GM12865 (cell line): ENCODE measurements around the gene EFHC1.

Experiments used
- DNase-seq: peaks from one replicate; pipeline ENCODE4 v3.0.0; 2010; ENCODE audit warnings: low read depth
- H3K4me3 ChIP-seq: 2 replicates; pipeline ENCODE4 v1.5.1; 2011; ENCODE audit warnings: mild to moderate bottlenecking, low read depth, low read length, control low read depth
- CTCF ChIP-seq: IDR thresholded peaks from 2 replicates; pipeline ENCODE4 v1.5.1; 2011; ENCODE audit warnings: low read length, control low read depth, low read depth, inconsistent platforms; ENCODE audit not compliant: insufficient read depth; ENCODE audit errors: missing control alignments

EFHC1 gene

DNA sequence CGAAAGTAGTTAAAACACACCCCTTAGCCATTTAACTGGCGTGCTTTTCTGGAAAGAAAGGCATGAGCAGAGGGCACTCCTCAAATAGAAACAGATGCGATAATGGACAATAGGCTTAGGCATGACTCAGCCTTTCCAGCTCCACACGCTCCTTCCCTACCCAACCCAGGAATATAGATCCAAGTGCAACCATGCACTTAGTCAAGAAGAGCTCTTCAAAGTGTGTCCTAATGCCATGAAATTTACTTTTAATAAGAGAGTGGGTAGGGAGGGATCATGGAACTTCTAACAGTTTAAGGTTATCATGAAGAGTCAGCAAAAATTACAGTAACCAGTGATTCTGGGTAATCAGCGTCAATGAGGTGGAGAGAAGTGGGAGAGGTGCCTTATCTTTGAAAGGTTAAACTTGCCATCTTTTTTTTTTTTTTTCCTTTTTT lies 2.4 kb upstream of the EFHC1 start:
- no peak for DNase-seq
- no peak overlapping the region for H3K4me3 ChIP-seq
- TF ChIP-seq CTCF: no peak

- DNase-seq: no peak
- no peak for TF ChIP-seq CTCF
- no peak overlapping the region for H3K4me3 ChIP-seq
Observed at GRCh38 chr6:52418606-52419005, 1.5 kb upstream of the EFHC1 start.

DNA sequence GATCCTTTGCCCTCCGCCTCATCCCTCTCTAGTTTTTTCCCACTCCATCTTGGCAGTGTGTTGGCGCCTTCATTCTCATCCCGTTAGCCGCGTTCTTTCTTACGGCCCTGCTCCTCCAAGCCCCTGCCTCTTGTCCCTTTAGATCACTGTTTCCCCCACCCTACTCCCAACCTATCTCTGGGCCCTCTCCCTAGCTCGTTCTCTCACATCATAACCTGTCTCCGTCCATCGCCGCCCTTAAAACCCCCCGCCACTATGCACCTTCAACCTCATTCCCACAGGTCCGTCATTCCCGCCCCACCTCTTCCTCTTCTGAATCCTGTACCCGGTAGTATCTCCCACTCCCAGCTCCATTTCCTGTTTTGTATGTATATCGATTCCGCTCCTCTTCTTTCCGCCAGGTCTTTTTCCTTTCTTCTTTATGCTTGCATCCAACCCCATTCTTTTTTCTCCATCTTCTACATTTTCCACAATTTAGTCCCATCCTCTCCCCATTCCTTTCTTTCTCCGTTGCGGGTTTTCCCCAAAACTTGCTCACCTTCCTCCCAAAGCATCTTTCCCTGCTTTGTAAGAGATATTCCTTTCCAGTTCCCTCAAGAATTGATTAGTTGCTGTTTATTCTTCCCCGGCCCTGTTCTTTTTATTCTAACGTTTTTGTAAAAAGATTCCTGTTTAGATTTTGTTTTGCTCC lies 671 bp downstream of the EFHC1 start:
- no peak for DNase-seq
- H3K4me3 ChIP-seq: peak overlapping the region; percentile 74
- TF ChIP-seq CTCF: no peak

DNA sequence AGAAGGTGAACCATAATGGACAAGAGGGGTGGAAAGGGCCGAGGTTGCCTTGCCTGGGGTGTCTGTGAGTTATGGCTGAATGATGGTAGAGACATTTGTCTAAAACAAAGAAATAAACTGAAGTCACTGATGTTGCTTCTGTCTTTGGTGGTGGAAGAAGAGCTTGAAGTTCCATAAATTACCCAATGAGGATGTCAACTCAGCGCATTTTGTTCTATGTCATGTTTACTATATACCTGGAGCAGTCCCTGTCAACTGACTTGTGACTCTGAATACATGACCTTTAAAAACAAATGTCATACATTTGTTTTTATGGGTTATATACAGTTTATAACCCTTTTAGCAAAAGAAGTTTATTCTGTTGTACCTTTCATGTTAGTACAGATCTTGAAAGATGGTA lies 2.0 kb downstream of the EFHC1 start:
- no peak for TF ChIP-seq CTCF
- H3K4me3 ChIP-seq: no peak overlapping the region
- no peak for DNase-seq

DNA sequence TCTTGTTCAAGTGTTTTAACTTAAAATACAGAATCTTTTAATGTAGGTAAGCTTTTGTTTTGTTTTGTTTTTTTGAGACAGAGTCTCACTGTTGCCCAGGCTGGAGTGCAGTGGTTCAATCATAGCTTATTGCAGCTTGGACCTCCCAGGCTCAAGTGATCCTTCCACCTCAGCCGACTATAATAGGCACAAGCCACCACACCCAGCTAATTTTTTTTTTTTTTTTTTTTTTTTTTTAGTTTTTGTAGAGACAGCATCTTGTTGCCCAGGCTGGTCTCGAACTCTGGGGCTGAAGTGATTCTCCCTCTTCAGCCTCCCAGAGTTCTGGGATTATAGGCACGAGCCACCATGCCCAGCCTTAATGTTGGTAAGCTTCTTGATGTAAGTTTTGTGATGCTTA lies 3.3 kb downstream of the EFHC1 start:
- TF ChIP-seq CTCF: no peak
- H3K4me3 ChIP-seq: no peak overlapping the region
- DNase-seq: no peak

DNA sequence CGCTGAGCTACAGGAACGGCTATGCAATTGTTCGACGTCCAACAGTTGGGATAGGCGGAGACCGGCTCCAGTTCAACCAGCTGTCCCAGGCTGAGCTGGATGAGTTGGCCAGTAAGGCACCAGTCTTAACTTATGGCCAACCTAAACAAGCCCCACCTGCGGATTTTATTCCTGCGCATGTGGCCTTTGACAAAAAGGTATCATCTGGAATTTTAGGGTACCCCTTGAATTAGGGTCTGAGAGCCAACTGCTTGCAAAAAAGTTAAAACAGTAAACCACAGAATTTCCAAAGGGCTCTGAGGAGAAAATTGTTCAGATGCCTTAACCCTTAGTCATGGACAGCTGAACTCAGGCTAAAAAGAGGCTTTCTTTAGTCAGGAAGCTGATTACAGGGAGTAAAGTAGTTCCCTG lies 3.8 kb downstream of the EFHC1 start:
- no peak for DNase-seq
- no peak for TF ChIP-seq CTCF
- H3K4me3 ChIP-seq: no peak overlapping the region

GRCh38 chr6:52424513-52424912 lies 4.4 kb downstream of the EFHC1 start:
- no peak overlapping the region for H3K4me3 ChIP-seq
- TF ChIP-seq CTCF: no peak
- no peak for DNase-seq
